ENCODE measurements around the gene C9orf85. TPM values are rescaled to one million over a fixed set of nuclear protein-coding genes. Genes with fewer than 3 reads are reported as not detected.
"Not testable (repeated sequence)": the region's sequence is repeated elsewhere in the genome, so short reads cannot be mapped to it uniquely, and the experiment has no call there.

C9orf85 gene
- total RNA-seq, 1 donor from 2014 or later = 19.1 TPM

DNA sequence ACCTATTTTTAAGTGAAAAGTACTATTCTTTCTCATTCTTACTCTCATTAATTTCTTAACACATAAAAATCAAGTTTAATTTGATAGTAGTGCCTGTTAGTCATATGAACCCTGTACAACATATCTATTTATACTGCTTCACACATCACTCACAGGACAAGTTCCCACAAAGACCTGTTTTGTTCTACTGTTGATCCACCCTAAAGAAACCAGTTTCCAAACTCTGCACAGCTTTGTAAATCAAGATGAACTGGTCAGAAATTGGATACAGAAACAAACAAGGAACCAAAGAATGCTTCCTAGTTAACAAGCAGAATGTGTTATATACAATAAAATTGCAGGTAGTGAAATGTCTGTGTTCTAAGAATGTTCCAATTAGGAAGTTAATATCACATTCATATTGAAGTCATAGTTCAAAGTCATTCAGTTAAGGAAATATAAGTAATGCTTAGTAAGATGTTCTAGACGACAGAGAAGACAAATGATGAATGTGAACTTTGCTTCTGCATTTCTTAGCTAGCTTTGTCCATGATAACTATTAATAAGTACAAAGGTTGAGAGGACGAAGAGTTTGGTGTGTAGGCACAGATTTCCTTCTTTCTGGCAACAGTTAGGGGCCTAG is 33.4 kb downstream of the C9orf85 start:
- peak; percentile 3 for DNase-seq

DNA sequence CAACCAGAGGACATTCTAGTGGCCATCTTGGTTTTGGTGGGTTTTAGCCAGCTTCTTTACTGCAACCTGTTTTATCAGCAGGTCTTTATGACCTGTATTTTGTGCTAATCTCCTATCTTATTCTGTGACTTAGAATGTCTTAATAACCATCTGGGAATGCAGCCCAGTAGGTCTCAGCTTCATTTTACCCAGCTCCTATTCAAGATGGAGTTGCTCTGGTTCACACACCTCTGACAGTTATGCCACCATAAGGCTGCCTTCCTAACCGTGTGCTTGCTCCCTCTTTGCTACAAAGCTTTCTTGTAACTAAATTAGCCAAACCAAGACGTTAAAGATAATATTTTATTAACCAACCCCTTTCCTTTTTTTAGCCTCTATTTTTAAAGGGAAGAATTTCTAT is 43.2 kb downstream of the C9orf85 start:
- DNase-seq = not testable (repeated sequence)

DNA sequence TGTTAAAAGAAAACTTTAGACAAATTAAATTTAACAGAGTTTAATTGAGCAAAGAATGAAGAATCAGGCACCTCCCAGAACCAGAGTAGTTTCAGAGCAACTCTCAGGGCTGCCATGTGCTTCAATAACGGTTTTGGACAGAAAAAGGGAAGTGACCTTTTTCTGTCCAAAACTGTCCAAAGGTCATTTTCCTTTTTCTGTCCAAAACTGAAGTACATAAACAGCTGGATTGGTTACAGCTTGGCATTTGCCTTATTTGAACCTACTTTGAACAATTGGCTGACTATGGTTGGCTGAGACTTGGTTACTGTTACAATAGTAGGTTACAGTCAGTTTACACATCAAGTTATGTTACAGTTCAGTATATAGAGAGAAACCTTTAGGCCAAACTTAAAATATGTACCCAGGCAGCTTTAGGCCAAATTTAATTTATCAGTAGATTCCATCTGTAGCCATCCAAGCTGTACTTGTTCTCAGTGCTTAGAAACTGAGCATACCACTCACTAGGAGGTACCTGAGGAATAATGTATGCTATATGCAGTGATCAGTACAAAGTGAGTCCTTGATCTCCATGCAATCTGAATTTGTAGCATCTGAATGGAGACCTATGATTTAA is 44.0 kb downstream of the C9orf85 start:
- DNase-seq = no peak

DNA sequence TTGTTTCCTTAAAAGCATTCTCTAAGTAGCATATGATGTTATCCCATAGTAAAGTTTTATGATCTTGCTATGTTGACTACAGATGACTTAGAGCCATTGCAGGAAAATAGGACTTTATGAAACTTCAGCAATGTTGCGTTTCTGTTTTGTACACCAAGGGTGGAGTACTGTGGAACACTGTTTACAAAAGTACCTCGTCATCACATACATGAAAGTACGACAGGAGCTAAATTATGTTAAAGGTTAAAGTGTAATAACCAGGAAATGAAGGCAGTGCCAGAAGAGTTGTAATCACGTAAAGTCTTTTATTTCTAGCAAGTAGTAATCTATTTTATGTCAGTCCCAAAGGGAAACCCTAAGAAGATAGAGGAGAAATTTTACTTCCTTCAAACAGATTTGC is 50.9 kb downstream of the C9orf85 start:
- no peak for DNase-seq

DNA sequence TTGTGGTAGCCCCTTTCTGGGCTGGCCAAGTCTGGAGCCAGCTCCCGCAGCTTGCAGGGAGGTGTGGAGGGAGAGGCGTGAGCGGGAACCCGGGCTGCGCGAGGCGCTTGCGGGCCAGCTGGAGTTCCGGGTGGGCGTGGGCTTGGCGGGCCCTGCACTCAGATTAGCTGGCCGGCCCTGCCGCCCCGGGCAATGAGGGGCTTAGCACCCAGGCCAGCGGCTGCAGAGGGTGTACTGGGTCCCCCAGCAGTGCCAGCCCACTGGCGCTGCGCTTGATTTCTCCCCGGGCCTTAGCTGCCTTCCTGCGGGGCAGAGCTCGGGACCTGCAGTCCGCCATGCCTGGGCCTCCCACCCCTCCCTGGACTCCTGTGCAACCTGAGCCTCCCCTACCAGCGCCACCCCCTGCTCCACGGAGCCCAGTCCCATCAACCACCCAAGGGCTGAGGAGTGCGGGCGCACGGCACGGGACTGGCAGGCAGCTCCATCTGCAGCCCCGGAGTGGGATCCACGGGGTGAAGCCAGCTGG is 52.1 kb downstream of the C9orf85 start:
- not testable (repeated sequence) for DNase-seq

DNA sequence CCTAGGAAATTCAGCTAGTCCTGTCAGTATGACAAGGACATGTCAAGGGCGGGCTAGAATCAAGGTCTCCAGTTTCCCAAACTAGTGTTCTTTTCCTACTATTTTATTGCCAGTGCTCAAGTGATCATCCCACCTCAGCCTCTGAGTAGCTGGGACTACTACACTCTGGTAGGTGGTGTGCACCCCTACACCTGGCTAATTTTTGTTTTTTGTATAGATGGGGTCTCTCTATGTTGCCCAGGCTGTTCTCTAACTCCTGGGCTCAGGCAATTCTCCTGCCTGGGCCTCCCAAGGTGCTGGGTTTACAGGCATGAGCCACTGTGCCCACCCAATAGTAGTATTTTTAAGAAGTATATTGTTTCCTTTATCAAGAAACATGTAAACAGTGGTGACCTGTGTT is 54.0 kb downstream of the C9orf85 start:
- DNase-seq = no peak

DNA sequence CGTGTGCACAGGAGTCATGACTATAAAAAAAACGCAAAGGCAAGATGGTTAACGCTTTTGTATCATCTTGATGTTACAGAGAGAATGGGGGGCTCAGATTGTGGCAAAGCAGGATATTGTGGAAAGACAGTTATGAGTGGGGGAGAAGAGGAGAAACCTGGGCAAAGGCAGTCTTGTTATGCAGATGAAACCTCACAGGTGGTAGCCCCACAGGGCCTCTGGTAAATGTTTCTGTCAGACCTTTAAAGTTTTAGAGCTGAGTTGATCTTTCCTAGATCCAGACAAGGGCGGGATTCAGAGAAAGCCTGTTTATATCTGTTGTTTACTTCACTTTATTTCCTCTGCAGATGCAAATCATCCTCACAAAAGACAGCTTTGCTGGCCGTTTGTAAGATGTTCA is 55.2 kb downstream of the C9orf85 start:
- no peak for DNase-seq

DNA sequence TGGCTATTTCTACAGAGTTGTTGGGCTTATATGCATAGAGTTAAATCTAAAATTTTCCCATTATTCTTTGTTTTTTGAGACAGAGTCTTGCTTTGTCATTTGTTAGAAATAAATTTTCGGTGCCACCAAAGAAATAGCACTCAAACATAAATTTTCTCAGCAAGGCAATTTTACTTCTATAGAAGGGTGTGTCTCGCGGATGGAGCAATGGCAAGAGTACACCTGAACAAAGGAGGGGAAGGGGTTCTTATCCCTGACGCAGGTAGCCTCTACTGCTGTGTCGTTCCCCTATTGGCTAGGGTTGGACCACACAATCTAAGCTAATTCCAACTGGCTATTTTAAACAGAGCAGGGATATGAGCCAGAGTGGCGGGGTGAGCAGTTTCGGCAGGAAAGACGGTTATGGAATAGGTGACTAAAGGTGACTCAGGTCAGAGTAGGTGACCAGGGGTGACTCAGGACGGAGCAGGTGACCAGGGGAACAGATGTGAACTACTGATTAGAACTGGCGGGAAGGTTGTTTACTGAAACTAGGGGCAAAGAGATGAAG is 57.2 kb downstream of the C9orf85 start:
- no peak for DNase-seq

DNA sequence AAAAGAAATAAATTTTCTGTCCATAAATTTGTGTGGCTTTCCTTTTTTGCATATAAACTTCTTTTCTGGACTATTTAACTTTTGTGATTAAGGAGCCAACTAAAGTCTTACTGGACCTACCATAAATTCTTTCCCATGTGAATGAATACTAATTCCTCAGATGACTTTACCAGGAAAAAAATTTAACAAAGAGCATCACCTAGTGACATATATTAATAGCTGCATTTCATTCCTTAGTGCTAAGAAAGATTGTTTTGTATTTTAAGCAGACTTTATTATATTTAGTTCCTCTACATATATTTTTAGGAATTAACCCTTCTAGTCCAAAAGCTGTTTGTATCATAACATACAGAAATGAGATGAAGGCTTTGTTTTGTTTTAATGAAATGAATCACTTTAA is 64.4 kb downstream of the C9orf85 start:
- peak; percentile 10 for DNase-seq

DNA sequence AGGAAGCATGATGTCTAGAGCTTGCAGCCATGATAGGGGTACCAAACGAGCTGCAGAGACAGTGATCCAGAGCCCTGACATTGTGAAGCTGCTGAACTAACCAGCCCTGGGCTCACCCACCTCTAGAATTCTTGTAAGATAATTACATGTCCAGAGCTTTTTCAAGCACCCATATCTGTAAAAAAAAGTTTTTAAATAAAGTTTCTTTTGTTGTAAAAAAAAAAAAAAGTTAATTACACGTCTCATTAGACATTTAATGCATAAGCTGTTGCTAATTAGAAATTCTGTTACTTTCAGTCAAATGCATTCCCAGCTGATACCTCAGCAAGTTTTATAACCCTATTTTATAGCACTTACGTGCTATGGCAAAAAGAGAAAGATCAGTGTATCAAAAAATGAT is 65.6 kb downstream of the C9orf85 start:
- no peak for DNase-seq

DNA sequence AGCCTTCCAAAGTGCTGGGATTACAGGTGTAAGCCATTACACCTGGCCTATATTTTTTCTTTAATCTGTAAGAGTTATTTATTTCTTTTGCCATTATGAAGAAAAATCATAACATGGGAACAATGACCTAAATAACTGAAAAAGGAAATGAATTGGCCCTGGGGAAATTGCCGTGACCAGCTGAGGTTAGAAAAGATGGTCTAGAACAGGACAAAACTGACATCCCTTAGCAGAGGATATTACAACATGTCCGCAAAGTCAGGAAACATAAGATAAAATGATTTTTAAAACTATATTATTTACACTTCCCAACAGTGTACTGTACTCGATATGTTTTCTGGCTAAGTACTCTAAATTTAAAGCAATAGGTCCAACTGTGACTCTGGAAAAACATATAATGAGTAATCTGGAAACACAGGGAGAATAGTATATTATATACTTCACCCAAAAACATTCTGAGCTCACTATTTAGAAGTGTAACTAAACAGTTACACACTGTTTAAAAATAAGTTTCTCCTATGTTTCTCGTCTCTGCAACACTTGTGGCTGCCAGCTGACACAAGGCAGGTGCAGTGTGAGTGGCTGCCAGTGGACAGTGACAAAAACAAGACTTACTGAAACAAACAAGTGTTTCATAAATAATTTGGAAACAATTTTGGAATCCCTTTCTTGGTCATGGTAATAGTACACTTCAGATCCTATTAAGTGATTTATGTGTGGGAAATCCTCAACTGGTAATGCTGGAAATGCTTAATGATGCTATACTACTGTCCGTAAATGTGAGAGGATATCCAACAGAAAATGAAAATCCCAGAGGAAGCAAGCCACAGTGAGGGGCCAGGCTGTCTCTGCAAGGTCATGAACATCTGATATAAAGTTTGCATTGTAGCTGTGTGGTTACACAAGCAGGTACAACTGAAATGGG is 69.1 kb downstream of the C9orf85 start:
- DNase-seq = no peak

DNA sequence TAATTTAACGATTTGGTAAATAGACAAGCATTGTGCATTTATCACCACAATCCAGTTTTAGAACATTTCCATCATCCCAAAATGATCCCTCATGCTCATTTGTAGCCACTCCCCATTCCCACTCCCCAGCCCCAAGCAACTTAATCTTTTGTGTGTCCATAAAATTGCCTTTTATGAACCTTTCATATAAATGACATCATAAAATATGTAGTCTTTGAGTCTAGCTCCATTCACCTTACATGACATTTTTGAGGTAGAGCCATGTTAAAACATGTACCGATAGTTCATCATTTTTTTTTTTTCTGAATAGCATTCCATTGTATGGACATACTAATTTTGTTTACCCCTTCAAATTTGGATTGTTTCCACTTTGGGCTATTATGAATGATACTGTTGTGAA is 70.5 kb downstream of the C9orf85 start:
- DNase-seq = no peak

DNA sequence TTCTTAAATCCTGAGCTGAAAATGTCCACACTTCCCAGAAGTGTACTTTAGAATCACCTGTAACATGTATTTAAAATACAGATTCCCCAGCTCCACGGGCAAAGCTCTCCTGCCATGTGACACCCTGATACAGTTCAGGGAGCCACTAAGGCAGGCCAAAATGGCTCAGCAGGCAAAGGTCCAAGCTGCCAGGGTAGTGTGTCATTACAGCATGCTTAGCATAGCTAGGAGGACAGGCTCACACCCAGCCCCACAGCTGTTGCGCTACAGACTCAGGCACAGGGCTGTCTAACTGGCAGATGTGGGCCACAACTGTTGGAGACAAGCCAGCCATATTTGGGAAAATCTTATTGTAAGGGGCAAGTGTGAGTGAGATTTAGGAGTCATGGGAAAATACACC is 73.0 kb downstream of the C9orf85 start:
- no peak for DNase-seq

DNA sequence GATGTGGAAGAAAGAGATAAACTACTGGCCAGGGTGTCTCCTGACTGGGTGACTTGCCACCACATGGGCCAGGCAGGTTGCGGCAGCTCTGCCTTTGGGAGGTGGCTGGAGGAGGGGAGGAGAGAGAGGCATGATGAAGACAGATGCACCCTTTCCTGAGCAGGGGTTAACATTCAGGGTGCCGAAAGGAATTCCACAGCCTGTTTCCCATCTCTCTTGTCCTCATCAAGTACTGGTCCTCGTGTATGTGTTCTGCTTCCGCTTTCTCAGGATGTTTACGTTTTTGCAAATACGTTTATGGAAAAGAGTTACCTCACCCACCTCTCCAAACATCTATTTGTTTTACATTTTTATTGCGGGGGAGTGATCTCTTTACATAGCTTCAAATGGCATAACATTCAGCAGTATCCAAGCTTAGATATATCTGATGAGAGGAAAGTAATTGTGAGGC is 73.4 kb downstream of the C9orf85 start:
- no peak for DNase-seq

DNA sequence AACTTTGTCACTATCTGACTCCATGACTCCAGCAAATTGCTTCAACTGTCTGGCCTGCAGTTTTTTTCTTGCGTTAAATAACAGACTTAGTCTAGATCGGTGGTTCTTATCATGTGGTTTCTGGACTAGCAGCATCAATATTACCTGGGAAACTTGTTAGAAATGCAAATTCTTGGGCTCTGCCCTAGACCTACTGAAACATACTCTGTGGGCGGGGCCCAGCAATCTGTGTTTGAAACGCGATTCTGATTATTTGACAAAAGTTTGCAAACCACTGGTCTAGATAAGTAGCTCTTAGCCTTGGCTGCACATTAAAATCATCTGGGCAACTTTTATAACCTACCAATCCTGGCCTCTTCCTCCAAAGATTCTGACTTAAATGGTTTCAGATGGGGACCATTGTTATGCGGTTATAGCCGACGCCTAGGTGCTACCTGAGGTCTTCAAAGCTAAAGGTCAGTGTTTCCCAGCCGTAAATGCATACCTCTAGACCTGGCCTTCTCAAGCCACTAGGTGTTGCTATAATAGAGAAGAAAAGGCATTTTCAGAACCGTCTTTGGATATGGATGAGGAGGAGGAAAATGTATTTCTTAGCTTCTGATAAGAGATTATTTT is 74.0 kb downstream of the C9orf85 start:
- no peak for DNase-seq

DNA sequence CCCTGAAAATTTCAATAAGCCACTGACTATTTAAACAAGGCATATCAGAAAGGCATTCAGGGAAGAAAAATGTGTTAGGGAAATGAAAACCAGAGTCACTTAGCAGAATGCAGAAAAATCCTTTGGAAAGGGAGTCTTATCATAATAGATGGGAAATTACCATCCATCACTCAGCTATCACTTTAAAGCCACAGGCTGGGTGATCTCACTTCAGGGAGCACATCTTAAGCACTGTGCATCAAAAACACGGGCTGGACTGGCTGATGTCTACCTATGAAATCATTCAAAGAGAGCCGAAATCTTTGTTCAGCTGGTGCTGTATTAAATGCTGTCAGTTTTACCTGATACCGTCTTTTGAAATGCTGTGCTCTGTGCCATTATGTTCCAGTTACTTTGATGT is 75.5 kb downstream of the C9orf85 start:
- DNase-seq = no peak

DNA sequence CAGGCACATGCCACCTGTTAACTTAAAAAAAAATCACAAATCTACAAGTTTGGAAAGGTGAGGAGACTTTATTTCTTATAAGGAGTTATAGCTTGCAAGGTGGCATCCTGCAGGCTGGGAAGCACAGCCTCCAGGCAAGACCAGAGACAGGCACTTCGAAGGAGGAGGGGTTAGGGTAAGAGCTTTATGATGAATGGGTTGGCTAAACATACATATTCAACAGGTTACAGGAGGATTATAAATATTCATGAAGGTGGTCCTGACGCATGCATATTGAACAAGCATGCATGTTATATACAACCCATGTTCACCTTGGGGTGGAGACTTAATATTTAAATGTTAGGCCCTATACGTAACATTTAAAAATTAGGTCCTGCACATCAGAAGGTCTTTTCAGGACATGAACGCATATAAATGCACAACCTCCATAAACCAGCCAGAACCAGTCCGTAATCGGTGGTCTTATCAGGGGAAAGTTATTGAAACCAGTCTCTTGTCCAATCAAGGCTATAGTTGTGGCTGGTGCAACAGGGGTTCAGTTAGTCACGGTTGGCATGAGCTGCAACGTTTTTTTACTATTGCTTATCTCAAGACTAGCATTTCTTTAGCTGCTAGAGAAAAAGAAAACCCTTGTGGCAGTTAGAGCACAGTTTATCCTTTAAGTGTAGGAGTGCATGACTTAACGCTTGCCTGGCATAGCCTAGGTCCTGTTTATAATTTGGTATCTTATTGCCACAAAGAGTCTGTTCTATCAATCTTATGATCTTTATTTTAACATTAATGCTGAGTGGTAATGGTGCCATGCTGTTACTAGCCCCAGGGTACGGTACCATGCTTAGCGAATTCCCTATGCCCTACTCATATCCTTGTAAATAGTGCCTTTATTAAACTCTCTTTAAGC is 76.3 kb downstream of the C9orf85 start:
- no peak for DNase-seq

DNA sequence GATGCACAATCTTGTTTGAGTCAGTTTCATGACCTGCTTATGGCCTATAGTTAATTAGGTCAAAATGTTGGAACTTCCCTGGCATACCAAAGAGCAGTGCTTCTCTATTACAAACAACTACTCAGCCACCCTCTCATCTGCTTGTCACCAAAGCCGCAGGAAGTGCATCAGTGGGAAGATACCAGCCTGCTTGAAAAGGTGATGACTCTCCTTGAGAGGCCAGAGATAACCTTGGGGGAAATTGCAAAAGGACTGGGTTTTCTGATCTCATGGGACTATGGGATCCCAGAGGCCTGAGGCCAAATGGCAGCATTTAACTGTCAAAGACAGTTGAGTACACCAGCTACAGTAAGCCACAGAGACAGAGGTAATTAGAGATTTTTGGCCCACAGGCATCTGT is 79.0 kb downstream of the C9orf85 start:
- DNase-seq = no peak

DNA sequence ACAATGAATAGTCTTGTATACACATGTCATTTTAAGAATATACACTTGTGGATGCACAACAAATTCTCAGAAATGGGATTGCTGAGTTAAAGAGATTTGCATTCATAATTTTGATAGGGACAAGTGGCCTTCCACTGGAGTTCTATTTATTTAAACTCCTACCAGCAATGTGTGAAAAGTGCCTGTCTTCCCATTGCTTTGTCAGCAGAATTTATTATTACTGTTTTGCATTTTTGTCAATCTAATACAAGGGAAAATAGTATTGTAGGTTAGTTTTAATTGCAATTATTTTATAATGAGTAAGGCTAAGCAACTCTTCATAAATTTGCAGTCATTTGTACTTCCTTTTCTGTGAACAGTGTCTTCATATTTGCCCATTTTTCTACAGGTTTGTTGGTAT is 94.0 kb downstream of the C9orf85 start:
- DNase-seq = no peak

DNA sequence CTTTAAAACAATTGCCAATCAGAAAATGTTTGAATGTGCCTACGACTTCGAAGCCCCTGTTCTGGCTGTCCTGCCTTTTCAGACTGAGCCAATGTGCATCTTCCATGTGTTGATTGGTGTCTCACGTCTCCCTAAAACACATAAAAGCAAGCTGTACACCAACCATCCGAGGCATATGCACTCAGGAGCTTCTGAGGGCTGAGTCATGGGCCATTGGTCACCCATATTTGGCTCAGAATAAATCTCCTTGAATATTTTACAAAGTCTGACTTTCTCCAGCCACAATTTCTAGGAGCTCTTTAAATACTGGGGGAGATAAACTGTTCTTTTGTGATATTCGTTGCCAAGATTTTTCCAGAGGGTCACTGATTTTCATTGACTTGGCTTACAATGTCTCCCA is 95.1 kb downstream of the C9orf85 start:
- no peak for DNase-seq

DNA sequence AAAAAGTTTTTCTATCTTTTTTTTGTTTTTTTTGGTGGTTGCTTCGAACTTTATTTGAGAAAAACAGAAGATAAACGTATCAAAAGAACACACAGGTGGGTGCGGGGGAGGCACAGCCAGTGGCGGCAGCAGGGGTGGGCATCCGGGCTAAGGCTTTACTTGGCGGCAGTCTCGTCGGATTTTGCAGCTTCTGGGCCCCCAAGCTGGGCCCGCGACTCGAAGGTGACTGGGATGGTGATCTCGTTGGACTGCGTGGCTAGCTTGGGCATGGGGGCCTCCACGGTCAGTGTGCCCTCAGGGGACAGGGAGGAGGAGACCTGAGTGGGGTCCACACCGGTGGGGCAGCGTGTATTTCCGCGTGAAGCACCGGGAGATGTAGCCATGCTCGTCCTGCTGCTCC is 96.3 kb downstream of the C9orf85 start:
- DNase-seq = not testable (repeated sequence)

DNA sequence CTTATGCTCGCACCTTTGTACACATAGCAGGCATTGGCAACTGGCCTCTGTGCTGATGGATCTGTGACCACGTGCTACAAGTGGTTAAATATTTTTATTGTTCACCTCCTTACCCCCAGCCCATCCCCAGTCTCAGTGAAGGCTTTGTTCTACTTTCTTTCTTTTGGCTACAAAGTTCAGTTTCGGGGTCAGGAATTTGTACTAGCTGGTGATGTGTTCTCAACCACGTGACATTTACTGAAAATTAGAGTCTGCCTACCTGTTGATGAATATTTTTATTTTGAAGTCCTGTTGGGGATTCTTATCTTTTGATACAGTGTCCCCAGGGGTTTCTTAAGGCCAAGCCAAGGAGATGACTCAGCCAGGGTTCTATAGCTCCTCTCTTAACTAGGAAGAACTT is 101.2 kb downstream of the C9orf85 start:
- no peak for DNase-seq

Measured in dermis blood vessel endothelial cell (primary cell).